ENCODE measurements around the gene IMPDH1.

The IMPDH1 gene

GRCh38 chr7:128405471-128406313, 4.1 kb downstream of the IMPDH1 start:
- DNase-seq (ENCODE audit: low spot score) = no peak

GRCh38 chr7:128404886-128405470, 4.8 kb downstream of the IMPDH1 start:
- DNase-seq (ENCODE audit: low spot score) = no peak

- no peak for DNase-seq (ENCODE audit: low spot score)
These were observed 5.6 kb downstream of the IMPDH1 start for GRCh38 chr7:128404143-128404681.

GRCh38 chr7:128403676-128404075, 6.1 kb downstream of the IMPDH1 start:
- no peak for DNase-seq (ENCODE audit: low spot score)

- no peak for DNase-seq (ENCODE audit: low spot score)
These were observed 7.4 kb downstream of the IMPDH1 start for GRCh38 chr7:128402356-128402755.

- no peak for DNase-seq (ENCODE audit: low spot score)
These were observed 9.2 kb downstream of the IMPDH1 start for GRCh38 chr7:128400566-128400965.

GRCh38 chr7:128399991-128400390, 9.8 kb downstream of the IMPDH1 start:
- DNase-seq (ENCODE audit: low spot score) = no peak

- no peak for DNase-seq (ENCODE audit: low spot score)
These were observed 11.0 kb downstream of the IMPDH1 start for GRCh38 chr7:128398841-128399135.

- no peak for DNase-seq (ENCODE audit: low spot score)
These were observed 11.6 kb downstream of the IMPDH1 start for GRCh38 chr7:128398016-128398840.

GRCh38 chr7:128396357-128396756, 13.4 kb downstream of the IMPDH1 start:
- DNase-seq (ENCODE audit: low spot score) = no peak

GRCh38 chr7:128395748-128396147, 14.0 kb downstream of the IMPDH1 start:
- DNase-seq (ENCODE audit: low spot score) = no peak

- no peak for DNase-seq (ENCODE audit: low spot score)
These were observed 14.8 kb downstream of the IMPDH1 start for GRCh38 chr7:128394904-128395496.

- DNase-seq (ENCODE audit: low spot score) = no peak
These were observed 16.1 kb downstream of the IMPDH1 start for GRCh38 chr7:128393526-128394330.

- no peak for DNase-seq (ENCODE audit: low spot score)
These were observed 17.1 kb downstream of the IMPDH1 start for GRCh38 chr7:128392446-128393327.

- DNase-seq (ENCODE audit: low spot score) = no peak
These were observed 18.0 kb downstream of the IMPDH1 start for GRCh38 chr7:128391805-128392204.

GRCh38 chr7:128390871-128391565, 18.8 kb downstream of the IMPDH1 start:
- DNase-seq (ENCODE audit: low spot score) = no peak

- no peak for DNase-seq (ENCODE audit: low spot score)
These were observed 20.0 kb downstream of the IMPDH1 start for GRCh38 chr7:128389618-128390329.

GRCh38 chr7:128389085-128389617, 20.6 kb downstream of the IMPDH1 start:
- no peak for DNase-seq (ENCODE audit: low spot score)

GRCh38 chr7:128388145-128388485, 21.7 kb downstream of the IMPDH1 start:
- DNase-seq (ENCODE audit: low spot score) = no peak

Measured in left forelimb (tissue), 1 donor.